Peyer's patch (tissue), 4 donors: ENCODE results near the gene WDR18.

Experiments
- POLR2A ChIP-seq, 2 donors: fragments of 450-650 bp; IDR thresholded peaks; one replicate each; pipeline ENCODE4 v1.5.1; 2017; ENCODE audit warnings: antibody characterized with exemption in 2 of 2, mild to moderate bottlenecking in 2 of 2, moderate library complexity in 2 of 2
- TF ChIP-seq, protein P1 (sequence below), 6 experiments: fragments of 450-650 bp in 4 of 6; fragments of 200-600 bp in 2 of 6; sonication (generic) in 1 of 6; IDR thresholded peaks; one replicate each; pipeline ENCODE4 v1.5.1; 2017 to 2019; ENCODE audit warnings: antibody characterized with exemption in 6 of 6, mild to moderate bottlenecking in 3 of 6, moderate library complexity in 1 of 6

DNA sequence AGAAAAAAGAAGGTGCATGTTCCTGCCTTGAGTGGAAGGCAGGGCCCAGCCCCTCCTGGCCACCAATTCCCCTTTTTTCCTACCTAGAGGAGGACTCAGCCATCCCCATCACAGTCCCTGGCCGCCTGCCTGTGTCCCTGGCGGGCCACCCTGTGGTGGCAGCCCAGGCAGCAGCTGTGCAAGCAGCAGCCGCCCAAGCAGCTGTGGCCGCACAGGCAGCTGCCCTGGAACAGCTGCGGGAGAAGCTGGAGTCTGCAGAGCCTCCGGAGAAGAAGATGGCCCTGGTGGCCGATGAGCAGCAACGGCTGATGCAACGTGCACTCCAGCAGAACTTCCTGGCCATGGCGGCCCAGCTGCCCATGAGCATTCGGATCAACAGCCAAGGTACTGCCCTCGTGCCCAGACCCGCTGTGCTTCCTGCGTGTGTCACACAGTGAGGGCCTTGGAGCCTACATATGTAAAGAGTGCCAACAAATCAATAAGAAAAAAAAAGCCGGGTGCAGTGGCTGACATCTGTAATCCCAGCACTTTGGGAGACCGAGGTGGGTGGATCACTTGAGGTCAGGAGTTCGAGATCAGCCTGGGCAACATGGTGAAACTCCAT is 17.6 kb upstream of the WDR18 start:
- TF ChIP-seq, protein P1, sequence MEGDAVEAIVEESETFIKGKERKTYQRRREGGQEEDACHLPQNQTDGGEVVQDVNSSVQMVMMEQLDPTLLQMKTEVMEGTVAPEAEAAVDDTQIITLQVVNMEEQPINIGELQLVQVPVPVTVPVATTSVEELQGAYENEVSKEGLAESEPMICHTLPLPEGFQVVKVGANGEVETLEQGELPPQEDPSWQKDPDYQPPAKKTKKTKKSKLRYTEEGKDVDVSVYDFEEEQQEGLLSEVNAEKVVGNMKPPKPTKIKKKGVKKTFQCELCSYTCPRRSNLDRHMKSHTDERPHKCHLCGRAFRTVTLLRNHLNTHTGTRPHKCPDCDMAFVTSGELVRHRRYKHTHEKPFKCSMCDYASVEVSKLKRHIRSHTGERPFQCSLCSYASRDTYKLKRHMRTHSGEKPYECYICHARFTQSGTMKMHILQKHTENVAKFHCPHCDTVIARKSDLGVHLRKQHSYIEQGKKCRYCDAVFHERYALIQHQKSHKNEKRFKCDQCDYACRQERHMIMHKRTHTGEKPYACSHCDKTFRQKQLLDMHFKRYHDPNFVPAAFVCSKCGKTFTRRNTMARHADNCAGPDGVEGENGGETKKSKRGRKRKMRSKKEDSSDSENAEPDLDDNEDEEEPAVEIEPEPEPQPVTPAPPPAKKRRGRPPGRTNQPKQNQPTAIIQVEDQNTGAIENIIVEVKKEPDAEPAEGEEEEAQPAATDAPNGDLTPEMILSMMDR (IDR thresholded peaks at IDR 0.05): no peak
- TF ChIP-seq POLR2A (IDR thresholded peaks at IDR 0.05): no peak
